Measurements from ENCODE around the gene AKAP12.

AKAP12 gene

GRCh38 chr6:151275566-151275965 lies 35.8 kb downstream of the AKAP12 start:
- Histone ChIP-seq H2BK5ac (ENCODE audit: low read depth, low read length, poor library complexity, severe bottlenecking) (no peak overlapping the region), H2AFZ (ENCODE audit: low read depth, low read length) (no peak overlapping the region), H2BK120ac (ENCODE audit: low read depth, low read length) (no peak overlapping the region), H3K9me3 (ENCODE audit: control insufficient read depth, low read length) (no peaks in the 10 kb centered on the region), H3K79me1 (replicated peaks; ENCODE audit: low read length, poor library complexity, severe bottlenecking) (peaks cover 8% of the 10 kb centered on the region), H4K91ac (ENCODE audit: low read length) (no peak overlapping the region), H3K9ac (ENCODE audit: low read length) (peak overlapping the region; percentile 66), H3K4ac (ENCODE audit: low read depth in 1 of 2, low read length in 2 of 2) (no peak overlapping the region), H2BK12ac (ENCODE audit: low read length in 2 of 2) (no peak overlapping the region), H3K36me3 (ENCODE audit: control insufficient read depth in 1 of 2, insufficient read depth in 2 of 2, low read depth in 1 of 2, low read length in 2 of 2) (no peaks in the 10 kb centered on the region), H2AK5ac (ENCODE audit: low read length, severe bottlenecking) (no peak overlapping the region), H2BK15ac (ENCODE audit: low read depth, poor library complexity, severe bottlenecking) (no peak overlapping the region), H3K27me3 (ENCODE audit: control insufficient read depth in 1 of 2, insufficient read depth in 1 of 2, low read length in 2 of 2) (no peaks in the 10 kb centered on the region), H3K23ac (ENCODE audit: low read length in 2 of 2) (no peak overlapping the region), H3K18ac (ENCODE audit: low read depth in 1 of 2, low read length in 2 of 2) (no peak overlapping the region), H3K4me1 (ENCODE audit: control insufficient read depth, insufficient read depth, low read depth, low read length) (peaks cover 3% of the 10 kb centered on the region), H3K14ac (ENCODE audit: low read length in 2 of 2) (no peak overlapping the region), H3K4me2 (ENCODE audit: low read length, poor library complexity, severe bottlenecking) (no peak overlapping the region), H3K4me3 (ENCODE audit: insufficient read depth in 1 of 2, low read depth in 1 of 2, low read length in 2 of 2) (peak overlapping the region in 1 of 2 experiments; percentile 16), H3K27ac (ENCODE audit: low read length, poor library complexity, severe bottlenecking) (no peak overlapping the region), H4K8ac (ENCODE audit: low read length) (no peak overlapping the region)
- 98% methylated on average over 4 of the region's 4 CpGs for WGBS
- DNase-seq: no peak

- H3K4me2 ChIP-seq (ENCODE audit: low read length, poor library complexity, severe bottlenecking): no peak overlapping the region
- no peak overlapping the region for H4K8ac ChIP-seq (ENCODE audit: low read length)
- H3K27me3 ChIP-seq (ENCODE audit: control insufficient read depth in 1 of 2, insufficient read depth in 1 of 2, low read length in 2 of 2): no peaks in the 10 kb centered on the region
- H3K18ac ChIP-seq (ENCODE audit: low read depth in 1 of 2, low read length in 2 of 2): no peak overlapping the region
- no peak overlapping the region for H4K91ac ChIP-seq (ENCODE audit: low read length)
- H3K4me3 ChIP-seq (ENCODE audit: insufficient read depth in 1 of 2, low read depth in 1 of 2, low read length in 2 of 2): peak overlapping the region in 1 of 2 experiments; percentile 16
- no peaks in the 10 kb centered on the region for H3K9me3 ChIP-seq (ENCODE audit: control insufficient read depth, low read length)
- 82% methylated on average over 4 of the region's 4 CpGs for WGBS
- no peak overlapping the region for H2AFZ ChIP-seq (ENCODE audit: low read depth, low read length)
- no peak overlapping the region for H2AK5ac ChIP-seq (ENCODE audit: low read length, severe bottlenecking)
- no peak overlapping the region for H3K23ac ChIP-seq (ENCODE audit: low read length in 2 of 2)
- H3K9ac ChIP-seq (ENCODE audit: low read length): peak overlapping the region; percentile 66
- H3K4me1 ChIP-seq (ENCODE audit: control insufficient read depth, insufficient read depth, low read depth, low read length): peaks cover 3% of the 10 kb centered on the region
- peaks cover 7% of the 10 kb centered on the region for H3K79me1 ChIP-seq (replicated peaks; ENCODE audit: low read length, poor library complexity, severe bottlenecking)
- H2BK15ac ChIP-seq (ENCODE audit: low read depth, poor library complexity, severe bottlenecking): no peak overlapping the region
- H3K14ac ChIP-seq (ENCODE audit: low read length in 2 of 2): no peak overlapping the region
- no peak overlapping the region for H2BK12ac ChIP-seq (ENCODE audit: low read length in 2 of 2)
- H2BK5ac ChIP-seq (ENCODE audit: low read depth, low read length, poor library complexity, severe bottlenecking): no peak overlapping the region
- H3K27ac ChIP-seq (ENCODE audit: low read length, poor library complexity, severe bottlenecking): no peak overlapping the region
- no peaks in the 10 kb centered on the region for H3K36me3 ChIP-seq (ENCODE audit: control insufficient read depth in 1 of 2, insufficient read depth in 2 of 2, low read depth in 1 of 2, low read length in 2 of 2)
- no peak overlapping the region for H3K4ac ChIP-seq (ENCODE audit: low read depth in 1 of 2, low read length in 2 of 2)
- no peak overlapping the region for H2BK120ac ChIP-seq (ENCODE audit: low read depth, low read length)
- peak; percentile 79 for DNase-seq
Measured at GRCh38 chr6:151276112-151276740, 36.5 kb downstream of the AKAP12 start.

GRCh38 chr6:151279891-151280290 lies 40.1 kb downstream of the AKAP12 start:
- peaks cover 12% of the 10 kb centered on the region for H3K4me1 ChIP-seq (ENCODE audit: control insufficient read depth, insufficient read depth, low read depth, low read length)
- H3K79me1 ChIP-seq (replicated peaks; ENCODE audit: low read length, poor library complexity, severe bottlenecking): peaks cover 7% of the 10 kb centered on the region
- H3K4ac ChIP-seq (ENCODE audit: low read depth in 1 of 2, low read length in 2 of 2): no peak overlapping the region
- no peak overlapping the region for H2BK12ac ChIP-seq (ENCODE audit: low read length in 2 of 2)
- H2AFZ ChIP-seq (ENCODE audit: low read depth, low read length): no peak overlapping the region
- H3K14ac ChIP-seq (ENCODE audit: low read length in 2 of 2): no peak overlapping the region
- no peak overlapping the region for H2BK5ac ChIP-seq (ENCODE audit: low read depth, low read length, poor library complexity, severe bottlenecking)
- H3K4me3 ChIP-seq (ENCODE audit: insufficient read depth in 1 of 2, low read depth in 1 of 2, low read length in 2 of 2): no peak overlapping the region
- no peak overlapping the region for H4K91ac ChIP-seq (ENCODE audit: low read length)
- no peaks in the 10 kb centered on the region for H3K9me3 ChIP-seq (ENCODE audit: control insufficient read depth, low read length)
- no peaks in the 10 kb centered on the region for H3K27me3 ChIP-seq (ENCODE audit: control insufficient read depth in 1 of 2, insufficient read depth in 1 of 2, low read length in 2 of 2)
- no peak overlapping the region for H3K9ac ChIP-seq (ENCODE audit: low read length)
- WGBS: no CpG with 5 or more reads among the region's 2 CpGs
- no peak for DNase-seq
- H3K36me3 ChIP-seq (ENCODE audit: control insufficient read depth in 1 of 2, insufficient read depth in 2 of 2, low read depth in 1 of 2, low read length in 2 of 2): no peaks in the 10 kb centered on the region
- no peak overlapping the region for H3K4me2 ChIP-seq (ENCODE audit: low read length, poor library complexity, severe bottlenecking)
- no peak overlapping the region for H2AK5ac ChIP-seq (ENCODE audit: low read length, severe bottlenecking)
- no peak overlapping the region for H3K23ac ChIP-seq (ENCODE audit: low read length in 2 of 2)
- no peak overlapping the region for H3K18ac ChIP-seq (ENCODE audit: low read depth in 1 of 2, low read length in 2 of 2)
- H2BK120ac ChIP-seq (ENCODE audit: low read depth, low read length): no peak overlapping the region
- H2BK15ac ChIP-seq (ENCODE audit: low read depth, poor library complexity, severe bottlenecking): no peak overlapping the region
- no peak overlapping the region for H3K27ac ChIP-seq (ENCODE audit: low read length, poor library complexity, severe bottlenecking)
- H4K8ac ChIP-seq (ENCODE audit: low read length): no peak overlapping the region

- Histone ChIP-seq H2BK120ac (ENCODE audit: low read depth, low read length) (no peak overlapping the region), H3K4me2 (ENCODE audit: low read length, poor library complexity, severe bottlenecking) (no peak overlapping the region), H4K8ac (ENCODE audit: low read length) (no peak overlapping the region), H3K79me1 (replicated peaks; ENCODE audit: low read length, poor library complexity, severe bottlenecking) (peaks cover 7% of the 10 kb centered on the region), H3K27ac (ENCODE audit: low read length, poor library complexity, severe bottlenecking) (no peak overlapping the region), H2AK5ac (ENCODE audit: low read length, severe bottlenecking) (no peak overlapping the region), H2BK15ac (ENCODE audit: low read depth, poor library complexity, severe bottlenecking) (no peak overlapping the region), H3K4me1 (ENCODE audit: control insufficient read depth, insufficient read depth, low read depth, low read length) (peaks cover 12% of the 10 kb centered on the region), H3K4ac (ENCODE audit: low read depth in 1 of 2, low read length in 2 of 2) (no peak overlapping the region), H2BK5ac (ENCODE audit: low read depth, low read length, poor library complexity, severe bottlenecking) (no peak overlapping the region), H3K4me3 (ENCODE audit: insufficient read depth in 1 of 2, low read depth in 1 of 2, low read length in 2 of 2) (no peak overlapping the region), H3K36me3 (ENCODE audit: control insufficient read depth in 1 of 2, insufficient read depth in 2 of 2, low read depth in 1 of 2, low read length in 2 of 2) (no peaks in the 10 kb centered on the region), H2AFZ (ENCODE audit: low read depth, low read length) (no peak overlapping the region), H3K9ac (ENCODE audit: low read length) (no peak overlapping the region), H3K18ac (ENCODE audit: low read depth in 1 of 2, low read length in 2 of 2) (no peak overlapping the region), H3K9me3 (ENCODE audit: control insufficient read depth, low read length) (no peaks in the 10 kb centered on the region), H3K14ac (ENCODE audit: low read length in 2 of 2) (no peak overlapping the region), H3K23ac (ENCODE audit: low read length in 2 of 2) (no peak overlapping the region), H3K27me3 (ENCODE audit: control insufficient read depth in 1 of 2, insufficient read depth in 1 of 2, low read length in 2 of 2) (no peaks in the 10 kb centered on the region), H2BK12ac (ENCODE audit: low read length in 2 of 2) (peak overlapping the region in 1 of 2 experiments; percentile 67), H4K91ac (ENCODE audit: low read length) (no peak overlapping the region)
- DNase-seq: peak; percentile 69
- WGBS: 40% methylated on average over 1 of the region's 4 CpGs
Measured at GRCh38 chr6:151280859-151281258, 41.1 kb downstream of the AKAP12 start.

Data from mesenchymal stem cell (in vitro differentiated cells and primary cell).